Kidney glomerular epithelial cell (primary cell): ENCODE data around the gene PIP5K1B.

Source experiments
- DNase-seq: peaks from one replicate; lab custom pipeline; 2025; lab: John Stamatoyannopoulos, UW

The PIP5K1B gene

GRCh38 chr9:68707801-68708488, 2.9 kb downstream of the PIP5K1B start:
- DNase-seq, result no peak

GRCh38 chr9:68708513-68708912, 3.5 kb downstream of the PIP5K1B start:
- no peak for DNase-seq

- no peak for DNase-seq
Measured at GRCh38 chr9:68709291-68710110, 4.5 kb downstream of the PIP5K1B start.

GRCh38 chr9:68710111-68710471, 5.1 kb downstream of the PIP5K1B start:
- no peak for DNase-seq

GRCh38 chr9:68711281-68711680, 6.2 kb downstream of the PIP5K1B start:
- no peak for DNase-seq

- no peak for DNase-seq
Measured at GRCh38 chr9:68711932-68712331, 6.9 kb downstream of the PIP5K1B start.

GRCh38 chr9:68714416-68715180, 9.6 kb downstream of the PIP5K1B start:
- DNase-seq, result no peak

- DNase-seq, result no peak
Measured at GRCh38 chr9:68715181-68715456, 10.1 kb downstream of the PIP5K1B start.

- DNase-seq, result no peak
Measured at GRCh38 chr9:68717552-68718443, 12.8 kb downstream of the PIP5K1B start.

GRCh38 chr9:68719847-68720246, 14.8 kb downstream of the PIP5K1B start:
- DNase-seq, result no peak

- no peak for DNase-seq
Measured at GRCh38 chr9:68720656-68721313, 15.7 kb downstream of the PIP5K1B start.

GRCh38 chr9:68721666-68722330, 16.8 kb downstream of the PIP5K1B start:
- no peak for DNase-seq

- DNase-seq, result no peak
Measured at GRCh38 chr9:68725070-68725469, 20.0 kb downstream of the PIP5K1B start.

- no peak for DNase-seq
Measured at GRCh38 chr9:68726489-68726888, 21.4 kb downstream of the PIP5K1B start.

GRCh38 chr9:68727636-68728035, 22.6 kb downstream of the PIP5K1B start:
- no peak for DNase-seq

- DNase-seq, result no peak
Measured at GRCh38 chr9:68728731-68729130, 23.7 kb downstream of the PIP5K1B start.

- no peak for DNase-seq
Measured at GRCh38 chr9:68730570-68731235, 25.7 kb downstream of the PIP5K1B start.

GRCh38 chr9:68731857-68732256, 26.8 kb downstream of the PIP5K1B start:
- DNase-seq, result no peak

- no peak for DNase-seq
Measured at GRCh38 chr9:68732405-68733020, 27.5 kb downstream of the PIP5K1B start.

- no peak for DNase-seq
Measured at GRCh38 chr9:68733021-68733405, 28.0 kb downstream of the PIP5K1B start.
